Muscle of arm (tissue), 14 donors: ENCODE data around the gene VAMP8. TPM values are rescaled to one million over a fixed set of nuclear protein-coding genes. Genes with fewer than 3 reads are reported as not detected.
"Not testable (repeated sequence)": the region's sequence is repeated elsewhere in the genome, so short reads cannot be mapped to it uniquely, and the experiment has no call there.

Experiments used
- DNase-seq: peaks from one replicate; pipeline ENCODE4 v3.0.0-alpha.2; 2013
- long read RNA-seq, 11 donors: transcript quantifications; one replicate each; lab custom pipeline, GENCODE V29; 2026
- polyA plus RNA-seq, 12 donors: library from polyadenylated mRNA; unstranded; fragments of 120-200 nt; gene quantifications; one replicate each; pipeline ENCODE4 v1.2.1, GENCODE V29; 2013; ENCODE audit not compliant: insufficient read length in 12 of 12

VAMP8 gene
- 10 to 100 TPM in 10 of 12 donors, 1 to 10 TPM in 1, not detected in 1; 9.6 to 34.0 (median 13.7) TPM for polyA plus RNA-seq
- long read RNA-seq, donor 1, transcript VAMP8-201 (3 exons, 774 nt) = major isoform, 130 of 151 reads
- long read RNA-seq, donor 1, partial matches to known transcripts = 20 of 151 reads
- long read RNA-seq, donor 1, other reads (novel, unspliced or antisense) = 0 of 151 reads
- long read RNA-seq, donor 2, transcript VAMP8-201 (3 exons, 774 nt) = major isoform, 8 of 10 reads
- long read RNA-seq, donor 2, partial matches to known transcripts = 0 of 10 reads
- long read RNA-seq, donor 2, other reads (novel, unspliced or antisense) = 0 of 10 reads
- long read RNA-seq, donor 3, partial matches to known transcripts = 0 of 2 reads
- long read RNA-seq, donor 3, other reads (novel, unspliced or antisense) = 0 of 2 reads
- long read RNA-seq, donor 4, transcript VAMP8-201 (3 exons, 774 nt) = major isoform, 6 of 8 reads
- long read RNA-seq, donor 4, partial matches to known transcripts = 0 of 8 reads
- long read RNA-seq, donor 4, other reads (novel, unspliced or antisense) = 0 of 8 reads
- long read RNA-seq, donor 5, transcript VAMP8-201 (3 exons, 774 nt) = major isoform, 8 of 11 reads
- long read RNA-seq, donor 5, partial matches to known transcripts = 0 of 11 reads
- long read RNA-seq, donor 5, other reads (novel, unspliced or antisense) = 0 of 11 reads
- long read RNA-seq, donor 6, transcript VAMP8-201 (3 exons, 774 nt) = major isoform, 7 of 9 reads
- long read RNA-seq, donor 6, partial matches to known transcripts = 0 of 9 reads
- long read RNA-seq, donor 6, other reads (novel, unspliced or antisense) = 0 of 9 reads
- long read RNA-seq, donor 7, partial matches to known transcripts = 0 of 3 reads
- long read RNA-seq, donor 7, other reads (novel, unspliced or antisense) = 0 of 3 reads
- long read RNA-seq, donor 8, transcript VAMP8-201 (3 exons, 774 nt) = major isoform, 5 of 6 reads
- long read RNA-seq, donor 8, partial matches to known transcripts = 0 of 6 reads
- long read RNA-seq, donor 8, other reads (novel, unspliced or antisense) = 0 of 6 reads
- long read RNA-seq, donor 9, transcript VAMP8-201 (3 exons, 774 nt) = major isoform, 10 of 11 reads
- long read RNA-seq, donor 9, partial matches to known transcripts = 0 of 11 reads
- long read RNA-seq, donor 9, other reads (novel, unspliced or antisense) = 0 of 11 reads
- long read RNA-seq, donor 10, transcript VAMP8-201 (3 exons, 774 nt) = major isoform, 7 of 10 reads
- long read RNA-seq, donor 10, partial matches to known transcripts = 0 of 10 reads
- long read RNA-seq, donor 10, other reads (novel, unspliced or antisense) = 0 of 10 reads
- long read RNA-seq, donor 11, transcript VAMP8-201 (3 exons, 774 nt) = major isoform, 5 of 5 reads
- long read RNA-seq, donor 11, partial matches to known transcripts = 0 of 5 reads
- long read RNA-seq, donor 11, other reads (novel, unspliced or antisense) = 0 of 5 reads

DNA sequence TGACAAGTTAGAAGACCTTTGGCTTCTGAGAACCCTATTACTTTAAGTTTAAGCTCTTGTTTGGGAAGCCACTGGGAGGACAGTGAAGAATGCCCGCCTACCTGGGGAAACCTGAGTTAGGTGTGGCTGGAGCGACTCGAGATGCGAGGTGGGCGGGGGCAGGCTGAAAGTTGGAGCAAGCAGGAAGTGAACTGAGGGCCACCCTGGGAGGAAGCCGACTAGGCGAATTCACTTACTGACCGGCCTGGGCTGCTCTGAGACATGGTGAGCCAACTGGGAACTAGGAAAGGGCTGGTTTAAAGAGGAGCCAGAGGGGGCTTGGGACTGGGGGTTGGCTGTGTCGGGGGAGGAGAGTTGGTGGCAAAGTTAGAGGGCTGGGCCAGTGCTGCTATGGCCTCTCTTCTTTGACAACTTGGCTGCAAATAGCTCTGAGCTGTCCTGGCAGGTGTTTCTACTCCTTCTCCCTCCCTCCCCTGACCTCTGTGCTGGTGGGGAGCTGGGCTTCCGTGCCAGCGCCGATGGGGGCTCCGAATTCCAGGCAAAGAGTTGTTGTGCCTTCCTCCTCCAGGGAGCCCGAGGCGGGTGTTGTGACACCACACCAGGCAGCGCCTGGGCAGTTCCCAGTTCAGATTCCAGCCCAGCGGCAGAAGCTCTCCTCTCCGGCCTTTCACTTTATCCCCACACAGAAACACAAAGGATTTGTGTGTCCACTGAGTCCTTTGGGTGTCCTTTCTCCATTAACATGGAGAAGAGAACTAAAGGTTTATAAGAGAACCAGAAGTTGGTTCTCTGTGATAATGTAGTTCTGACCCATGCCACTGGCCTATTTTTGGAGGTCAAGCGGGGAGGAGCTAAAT is at the start of gene VAMP8:
VAMP8 (plus strand) TSS at position 201 of the 857 bp plus-strand sequence; CDS start at position 262, 61 bp downstream.
- no peak for DNase-seq

DNA sequence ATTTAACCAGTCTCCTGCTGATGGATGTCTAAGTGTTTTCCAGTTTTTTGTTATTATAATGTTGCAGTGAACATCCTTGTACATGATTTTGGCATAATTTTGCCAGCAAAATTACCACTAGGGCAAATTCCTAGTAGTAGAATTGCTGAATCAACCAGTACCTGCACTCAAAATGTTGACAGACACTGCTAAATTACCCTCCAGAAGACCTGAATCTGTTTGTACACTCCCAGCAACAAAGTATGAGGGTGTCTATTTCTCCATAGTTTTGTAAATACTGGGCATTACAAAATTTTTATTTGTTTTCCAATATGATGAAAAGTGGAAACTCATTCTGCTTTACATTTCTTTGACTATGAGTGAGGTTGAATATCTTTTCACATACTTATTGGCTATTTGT is 49.6 kb upstream of the VAMP8 start:
- no peak for DNase-seq

DNA sequence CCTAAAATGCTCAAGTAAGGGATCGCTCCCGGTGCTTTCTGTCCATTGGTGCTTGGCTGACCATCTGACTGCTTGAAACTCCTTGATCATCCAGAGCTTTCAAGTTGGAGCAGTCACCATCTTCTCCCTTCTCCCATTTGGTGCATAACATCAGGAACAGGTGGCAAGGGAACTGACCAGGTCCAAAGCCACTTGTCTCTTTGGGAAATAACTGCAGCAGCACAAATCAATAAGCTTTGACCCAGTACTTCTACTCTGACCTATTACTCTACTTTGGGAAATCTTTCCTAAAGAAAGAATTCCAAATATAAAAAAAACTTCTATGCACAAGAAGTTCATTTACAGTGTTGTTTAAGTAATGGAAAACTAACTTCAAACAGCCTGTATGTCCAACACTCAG is 49.0 kb upstream of the VAMP8 start:
- DNase-seq = no peak

DNA sequence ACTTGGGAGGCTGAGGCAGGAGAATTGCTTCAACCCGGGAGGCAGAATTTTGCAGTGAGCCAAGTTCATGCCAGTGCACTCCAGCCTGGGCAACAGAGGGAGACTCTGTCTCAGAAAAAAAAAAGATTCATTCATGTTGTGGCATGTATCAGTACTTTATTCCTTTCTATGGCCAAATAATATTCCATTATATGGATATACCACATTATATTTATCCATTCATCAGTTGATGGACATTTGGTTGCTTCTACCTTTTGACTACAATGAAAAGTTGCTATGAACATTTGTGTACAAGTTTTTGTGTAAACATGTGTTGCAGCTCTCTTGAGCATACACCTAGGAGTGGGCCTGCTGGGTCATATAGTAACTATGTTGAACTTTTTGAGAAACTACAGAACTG is 47.6 kb upstream of the VAMP8 start:
- no peak for DNase-seq

DNA sequence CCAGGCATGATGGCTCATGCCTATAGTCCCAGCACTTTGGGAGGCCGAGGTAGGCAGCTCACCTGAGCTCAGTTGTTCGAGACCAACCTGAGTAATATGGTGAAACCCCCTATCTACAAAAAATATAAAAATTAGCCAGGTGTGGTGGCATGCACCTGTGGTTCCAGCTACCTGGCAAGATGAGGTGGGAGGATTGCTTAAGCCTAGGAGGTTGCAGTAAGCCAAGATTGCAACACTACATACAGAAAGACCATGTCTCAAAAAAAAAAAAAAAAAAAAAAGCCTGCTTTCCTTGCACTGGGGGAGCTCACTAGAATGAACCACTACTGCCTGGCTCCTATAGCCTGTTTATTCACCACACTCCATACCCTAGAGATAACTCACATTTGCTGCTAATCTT is 45.8 kb upstream of the VAMP8 start:
- no peak for DNase-seq

DNA sequence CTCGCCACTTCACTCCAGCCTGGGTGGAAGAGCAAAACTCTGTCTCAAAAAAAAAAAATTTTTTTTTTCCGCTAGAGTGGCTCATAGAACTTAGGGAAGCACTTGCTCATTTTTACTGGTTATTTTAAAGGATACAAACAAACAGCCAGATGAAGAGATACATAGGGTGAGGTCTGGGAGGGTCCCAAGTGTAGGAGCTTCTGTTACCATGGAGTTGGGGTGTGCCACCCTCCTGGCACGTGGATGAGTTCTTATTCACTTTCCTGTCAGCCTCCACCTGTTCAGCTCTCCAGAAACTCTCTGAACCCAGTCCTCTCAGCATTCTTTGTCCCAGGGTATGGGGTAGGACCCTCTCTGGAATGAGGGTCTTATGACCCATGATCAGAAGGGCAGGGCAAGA is 43.3 kb upstream of the VAMP8 start:
- no peak for DNase-seq

DNA sequence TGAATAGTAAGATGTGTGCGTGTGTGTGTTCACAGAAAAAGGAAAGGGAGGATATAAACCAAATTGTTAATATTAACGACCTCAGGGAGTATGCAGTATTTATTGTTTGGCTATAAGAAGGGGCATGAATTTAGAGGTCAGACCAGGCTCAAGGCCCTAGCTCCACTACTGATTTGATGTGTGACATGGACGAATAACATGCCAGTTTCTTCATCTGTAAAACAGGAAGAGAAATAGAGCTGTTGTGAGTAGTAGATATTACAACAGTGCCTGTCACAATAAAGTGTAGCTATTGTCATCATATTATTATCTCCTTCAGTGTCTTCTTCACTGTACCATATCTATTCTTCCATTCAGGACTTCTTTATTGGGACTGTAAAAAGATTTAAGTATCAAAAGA is 42.5 kb upstream of the VAMP8 start:
- no peak for DNase-seq

DNA sequence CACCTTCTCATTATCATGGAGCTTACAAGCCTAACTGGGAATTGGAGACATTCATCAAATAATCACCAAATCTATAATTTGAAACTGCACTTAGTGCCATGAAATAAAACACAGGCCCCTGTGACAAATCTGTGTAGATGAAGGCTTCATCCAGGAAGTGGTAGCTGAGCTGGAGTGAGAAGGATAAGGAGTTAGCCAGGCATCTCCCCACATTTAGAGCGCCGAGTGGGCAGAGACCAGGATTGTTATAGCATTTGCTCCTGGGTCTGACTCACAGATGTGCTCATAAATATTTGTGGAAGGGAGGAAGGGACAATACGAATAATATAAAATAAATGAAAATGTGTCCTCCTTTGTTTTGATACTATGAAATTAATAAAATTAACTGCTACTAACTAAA is 40.9 kb upstream of the VAMP8 start:
- DNase-seq = no peak

DNA sequence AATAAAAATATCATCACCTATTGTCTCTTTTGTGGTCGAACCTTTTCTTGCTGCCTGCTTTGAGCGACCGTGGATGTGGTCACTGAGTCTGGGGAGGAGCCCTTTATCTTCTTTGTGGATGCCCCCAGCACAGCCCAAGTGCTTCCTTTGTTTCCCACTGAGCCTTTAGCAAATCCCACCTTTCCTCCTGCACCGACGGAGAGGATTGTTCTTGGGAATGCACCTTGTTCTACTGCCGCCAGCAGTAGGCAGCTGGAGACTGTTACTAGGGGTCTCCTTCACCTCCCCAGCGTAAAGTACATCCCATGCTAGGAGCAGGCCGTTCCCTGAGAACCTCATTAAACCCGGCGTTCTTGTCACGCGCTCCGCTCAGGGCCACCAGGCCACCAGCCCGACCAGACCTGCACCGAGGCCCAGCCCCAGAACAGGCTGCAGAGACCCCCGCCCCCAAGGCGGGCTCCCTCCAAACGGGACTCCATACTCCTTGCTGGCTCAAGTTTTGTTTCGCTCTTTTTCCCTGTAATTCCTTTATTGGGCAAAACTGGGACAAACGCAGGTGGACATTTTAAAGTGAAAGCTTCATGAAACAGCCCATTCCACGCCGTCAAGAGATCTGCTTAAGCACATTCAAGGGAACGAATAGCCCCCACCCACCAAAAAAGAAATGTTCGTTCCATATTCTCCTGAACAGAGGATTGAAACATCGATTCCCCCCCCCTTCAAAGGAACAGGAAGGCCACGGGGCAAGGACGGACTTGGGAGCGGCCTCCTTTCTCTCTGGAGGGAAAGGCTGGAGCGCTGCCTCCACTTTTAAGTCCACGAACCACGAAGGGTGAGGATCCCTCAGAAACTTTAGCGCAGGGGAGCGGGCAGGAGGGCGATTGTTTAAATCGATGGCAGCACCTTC is 39.5 kb upstream of the VAMP8 start:
- DNase-seq = peak; percentile 59

DNA sequence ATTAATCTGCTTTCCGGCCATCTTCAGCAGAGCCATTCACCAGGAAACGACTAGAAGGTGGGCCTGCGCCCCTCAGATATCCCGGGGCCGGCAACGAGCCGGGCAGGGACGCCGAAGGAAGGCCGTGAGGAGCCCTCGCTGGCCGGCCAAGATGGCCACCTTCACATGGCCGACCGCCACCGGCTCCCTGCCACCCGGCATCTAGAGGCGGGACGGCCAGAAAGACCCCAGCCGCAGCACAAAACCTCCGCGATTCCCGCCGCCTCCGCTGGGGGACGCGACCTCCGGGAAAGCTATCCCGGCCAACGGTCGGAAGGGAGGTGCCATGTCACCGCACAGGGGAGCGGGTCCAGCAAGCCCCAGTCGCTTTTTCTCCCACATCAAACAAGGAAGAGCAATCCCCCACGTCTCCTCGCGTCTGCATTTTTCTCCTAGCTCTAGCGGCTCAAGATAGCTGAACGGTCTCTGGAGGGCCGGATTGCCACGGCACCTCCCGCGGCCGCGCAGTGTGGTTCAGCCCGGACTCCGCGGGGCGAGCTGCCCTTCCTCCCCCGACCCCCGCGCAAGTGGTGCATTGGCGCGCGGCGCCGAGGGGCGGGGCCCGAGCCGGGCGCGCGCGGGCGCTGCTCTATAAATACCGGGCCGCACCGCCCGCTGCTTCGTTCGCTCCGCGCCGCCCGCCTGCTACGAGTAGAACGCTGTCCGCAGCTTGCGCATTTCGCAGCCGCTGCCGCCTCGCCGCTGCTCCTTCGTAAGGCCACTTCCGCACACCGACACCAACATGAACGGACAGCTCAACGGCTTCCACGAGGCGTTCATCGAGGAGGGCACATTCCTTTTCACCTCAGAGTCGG is 38.7 kb upstream of the VAMP8 start, which contains the start of gene MAT2A:
MAT2A (plus strand) TSS at position 662 of the 854 bp plus-strand sequence; CDS start at position 782, 120 bp downstream.
- DNase-seq = peak; percentile 97

DNA sequence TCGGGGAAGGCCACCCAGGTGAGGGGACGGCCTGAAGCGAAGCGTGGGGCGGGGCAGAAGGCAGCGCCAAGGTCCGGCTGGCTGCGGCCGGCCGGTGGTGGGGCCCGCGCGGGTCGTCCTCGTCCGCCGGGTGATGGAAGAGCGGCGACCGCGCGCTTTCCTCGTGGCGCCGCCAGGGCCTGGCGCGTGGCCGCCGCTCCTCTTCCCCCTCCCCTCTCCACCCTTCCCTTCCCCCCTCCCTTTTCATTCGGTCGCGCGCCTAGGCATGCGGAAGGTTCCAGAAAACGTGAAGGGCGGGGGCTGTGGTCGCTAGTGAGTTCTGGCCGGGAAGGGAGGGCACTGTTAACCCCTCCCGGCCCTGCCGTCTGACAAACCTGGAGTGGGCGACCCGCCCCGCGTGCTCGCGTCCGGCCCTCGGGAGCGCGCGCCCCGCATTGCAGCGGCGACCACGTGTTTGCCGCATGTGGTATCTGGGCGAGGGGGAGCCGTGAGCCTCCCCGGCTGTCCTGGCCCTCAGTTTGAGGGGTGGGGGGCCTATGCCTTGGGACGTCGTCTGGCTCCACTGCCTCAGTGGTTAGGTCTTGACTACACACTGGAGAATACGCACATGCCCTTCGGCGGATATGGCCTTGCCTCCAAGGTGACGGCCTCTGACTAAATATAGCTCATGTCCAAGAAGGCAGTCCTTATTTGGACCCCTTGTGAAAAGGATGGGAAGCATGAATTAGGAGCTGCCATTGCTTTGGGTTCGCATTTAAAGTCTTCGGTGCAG is 37.8 kb upstream of the VAMP8 start:
- DNase-seq = peak; percentile 84

DNA sequence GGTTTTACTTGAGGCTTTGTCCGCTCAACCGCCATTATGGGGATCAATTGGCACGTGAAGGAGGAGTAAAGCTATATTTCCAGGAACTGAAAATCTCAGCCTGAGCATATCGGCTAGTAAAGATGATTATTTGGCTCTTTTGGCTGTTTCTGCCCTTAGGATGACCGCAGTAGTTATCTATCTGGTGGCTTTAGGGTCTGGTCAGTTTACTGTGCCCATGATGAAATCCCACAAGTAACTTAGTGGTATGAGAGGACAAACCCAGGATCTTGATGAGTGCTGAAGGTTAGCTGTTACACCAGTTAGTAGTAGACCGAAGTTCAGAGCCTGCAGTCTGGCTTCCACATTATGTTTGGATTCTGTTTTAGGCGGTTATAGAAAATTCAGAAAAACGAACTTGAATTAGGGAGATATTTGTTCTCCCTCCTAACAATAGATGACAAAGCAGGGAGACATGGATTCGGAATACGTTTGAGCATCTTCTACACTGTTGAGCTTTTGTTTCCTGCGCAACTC is 37.2 kb upstream of the VAMP8 start:
- no peak for DNase-seq

DNA sequence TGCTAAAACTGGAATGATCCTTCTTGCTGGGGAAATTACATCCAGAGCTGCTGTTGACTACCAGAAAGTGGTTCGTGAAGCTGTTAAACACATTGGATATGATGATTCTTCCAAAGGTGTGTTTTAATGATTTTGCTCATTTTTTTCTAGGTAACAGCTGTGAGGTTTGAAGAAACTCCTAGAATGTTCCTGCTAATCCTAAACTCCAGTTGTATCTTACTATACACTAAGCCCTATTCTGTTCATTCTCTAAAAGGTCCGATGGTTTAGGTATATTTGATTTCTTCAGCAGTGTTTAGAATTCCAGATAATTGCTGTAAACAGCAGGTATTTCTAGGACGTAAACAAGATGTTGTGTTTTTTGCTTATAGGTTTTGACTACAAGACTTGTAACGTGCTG is 36.1 kb upstream of the VAMP8 start:
- no peak for DNase-seq

DNA sequence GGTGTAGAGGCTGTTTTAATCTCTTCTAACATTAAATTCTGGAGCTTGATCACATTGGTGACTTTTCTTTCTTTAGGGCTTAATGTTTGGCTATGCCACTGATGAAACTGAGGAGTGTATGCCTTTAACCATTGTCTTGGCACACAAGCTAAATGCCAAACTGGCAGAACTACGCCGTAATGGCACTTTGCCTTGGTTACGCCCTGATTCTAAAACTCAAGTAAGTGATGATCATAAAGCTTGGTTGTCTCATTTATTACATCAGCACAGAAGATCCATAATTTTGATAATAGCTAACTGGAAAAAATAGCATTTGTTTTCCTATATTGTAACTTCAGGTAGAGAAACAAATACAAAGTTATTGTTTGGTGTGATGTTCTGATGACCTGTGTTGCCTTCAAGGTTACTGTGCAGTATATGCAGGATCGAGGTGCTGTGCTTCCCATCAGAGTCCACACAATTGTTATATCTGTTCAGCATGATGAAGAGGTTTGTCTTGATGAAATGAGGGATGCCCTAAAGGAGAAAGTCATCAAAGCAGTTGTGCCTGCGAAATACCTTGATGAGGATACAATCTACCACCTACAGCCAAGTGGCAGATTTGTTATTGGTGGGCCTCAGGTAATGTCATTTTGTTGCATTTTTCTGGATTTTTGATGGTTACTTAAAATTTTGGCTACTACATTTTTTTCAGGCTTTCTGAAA is 35.5 kb upstream of the VAMP8 start:
- DNase-seq = no peak

DNA sequence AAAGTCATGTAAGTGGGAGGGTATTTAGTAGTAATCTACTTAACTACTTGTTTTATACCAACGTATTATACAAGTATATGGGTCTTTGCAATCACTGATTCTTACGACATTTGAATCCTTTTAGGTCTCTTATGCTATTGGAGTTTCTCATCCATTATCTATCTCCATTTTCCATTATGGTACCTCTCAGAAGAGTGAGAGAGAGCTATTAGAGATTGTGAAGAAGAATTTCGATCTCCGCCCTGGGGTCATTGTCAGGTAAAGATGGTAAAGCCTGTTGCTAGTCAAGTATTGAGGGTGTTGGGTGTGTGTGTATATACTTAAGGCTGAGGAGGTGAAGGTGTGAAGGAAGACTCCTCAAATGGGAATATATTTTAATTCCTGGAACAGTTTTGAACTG is 34.6 kb upstream of the VAMP8 start:
- no peak for DNase-seq

DNA sequence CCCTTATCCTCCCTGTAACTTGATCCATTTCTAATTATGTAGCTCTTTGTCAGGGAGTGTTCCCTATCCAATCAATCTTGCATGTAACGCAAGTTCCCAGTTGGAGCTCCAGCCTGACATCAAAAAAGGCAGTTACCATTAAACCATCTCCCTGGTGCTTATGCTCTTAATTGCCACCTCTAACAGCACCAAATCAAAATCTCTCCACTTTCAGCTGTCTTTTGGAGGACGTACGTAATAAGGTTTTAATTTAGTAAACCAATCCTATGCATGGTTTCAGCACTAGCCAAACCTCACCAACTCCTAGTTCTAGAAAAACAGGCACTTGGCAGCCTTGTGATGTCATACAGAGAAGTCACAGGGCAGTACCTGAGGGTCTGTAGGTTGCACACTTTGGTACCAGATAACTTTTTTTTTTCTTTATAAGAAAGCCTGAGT is 33.1 kb upstream of the VAMP8 start:
- DNase-seq = not testable (repeated sequence)
